ENCODE data around the gene SOS2.

DNA sequence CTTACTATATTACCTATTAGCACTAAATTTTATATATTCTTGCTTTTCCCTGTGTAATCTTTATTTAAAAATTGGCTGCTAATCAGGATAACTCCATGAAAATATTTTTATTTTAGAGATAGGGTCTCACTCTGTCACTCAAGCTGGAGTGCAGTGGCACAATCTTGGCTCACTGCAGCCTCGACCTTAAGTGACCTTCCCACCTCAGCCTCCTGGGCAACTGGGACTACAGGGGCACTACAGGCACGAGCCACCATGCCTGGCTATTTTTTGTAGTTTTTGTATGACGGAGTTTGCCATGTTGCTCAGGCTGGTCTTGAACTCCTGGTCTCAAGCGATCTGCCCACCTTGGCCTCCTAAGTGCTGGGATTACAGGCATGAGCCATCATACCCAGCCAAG, 82.6 kb downstream of the SOS2 start:
- TF ChIP-seq EZH2phosphoT487 (IDR thresholded peaks at IDR 0.05; ENCODE audit: borderline replicate concordance, low read depth, low read length) (no peak), CTCF (conservative IDR thresholded peaks at IDR 0.05; ENCODE audit: low read length) (no peak)

All from OCI-LY7 (cell line).